HCT116 (cell line): ENCODE measurements around the gene SCAF4. TPM values are rescaled to one million over a fixed set of nuclear protein-coding genes. Genes with fewer than 3 reads are reported as not detected.

Source experiments
- ATAC-seq: fragments of 200-7000 bp; cut with Tn5 transposase; 2 replicates; pipeline ENCODE4 v1.9.1; 2020; ENCODE audit warnings: mild to moderate bottlenecking, moderate library complexity
- BruUV-seq: library from RNA; stranded (reverse); fragments of 400-500 nt; replicated peaks from 2 replicates; lab custom pipeline; 2021; lab: Mats Ljungman, UMichigan
- CTCF ChIA-PET: fragments of 300-600 bp; sonication (Branson Sonifier 250); formaldehyde crosslinking; loops from one replicate; lab custom pipeline; 2021; ENCODE audit warnings: antibody characterized with exemption; lab: Charles Lee
- POLR2A ChIA-PET: fragments of 300-600, 350-600 bp; sonication (Branson Sonifier 250); formaldehyde crosslinking; loops from one replicate; lab custom pipeline; 2021; ENCODE audit warnings: antibody characterized with exemption; lab: Charles Lee
- RAD21 ChIA-PET, 2 experiments: fragments of 300-600 bp; sonication (Branson Sonifier 250); formaldehyde crosslinking; loops; one replicate each; lab custom pipeline; 2023; ENCODE audit warnings: low total read pairs in 2 of 2; ENCODE audit not compliant: uncharacterized antibody in 2 of 2, unreplicated experiment in 2 of 2, low non-redundant PET in 1 of 2; lab: Charles Lee
- DNase-seq: peaks from one replicate; pipeline ENCODE4 v3.0.0-alpha.2; 2010; ENCODE audit warnings: low read depth, low spot score
- H2AFZ ChIP-seq: fragments of 200-600 bp; shearing (Covaris generic), sonication (generic); 2 replicates; pipeline ENCODE4 v1.6.1; 2017; ENCODE audit warnings: low read depth, mixed run types, mixed read lengths, antibody characterized with exemption, low read length; ENCODE audit not compliant: poor library complexity, severe bottlenecking
- H3K27ac ChIP-seq: 2 replicates; pipeline ENCODE4 v1.5.1; 2012; ENCODE audit warnings: low read depth, low read length
- H3K27me3 ChIP-seq: fragments of 200-600 bp; sonication (generic); 2 replicates; pipeline ENCODE4 v1.6.1; 2016; ENCODE audit warnings: mixed run types, low read length, mixed read lengths; ENCODE audit not compliant: insufficient read depth
- H3K36me3 ChIP-seq, 2 experiments: fragments of 200-500 bp in 1 of 2; fragments of 200-600 bp in 1 of 2; sonication (Bioruptor generic) in 1 of 2; sonication (generic) in 1 of 2; 2 replicates each; pipeline versions ENCODE4 v1.5.1 to v1.6.1; 2014 to 2016; ENCODE audit warnings: low read length in 2 of 2, inconsistent platforms in 1 of 2, mixed read lengths in 1 of 2, mixed run types in 1 of 2; ENCODE audit not compliant: insufficient read depth in 2 of 2, control insufficient read depth in 1 of 2
- H3K4me1 ChIP-seq, 2 experiments: fragments of 200-600 bp in 1 of 2; sonication (generic) in 1 of 2; 2 replicates each; pipeline versions ENCODE4 v1.5.1 to v1.6.1; 2012 to 2017; ENCODE audit warnings: low read length in 2 of 2, inconsistent platforms in 1 of 2, mild to moderate bottlenecking in 1 of 2, mixed read lengths in 1 of 2, mixed run types in 1 of 2, moderate library complexity in 1 of 2; ENCODE audit not compliant: insufficient read depth in 2 of 2, control insufficient read depth in 1 of 2
- H3K4me2 ChIP-seq: fragments of 200-600 bp; sonication (generic); 2 replicates; pipeline ENCODE4 v1.6.1; 2017; ENCODE audit warnings: mixed run types, low read length, mixed read lengths
- H3K4me3 ChIP-seq, 2 experiments: fragments of 200-600 bp in 1 of 2; sonication (generic) in 1 of 2; replicated peaks in 1 of 2; 2 replicates each; pipeline ENCODE4 v1.5.1; 2011 to 2016; ENCODE audit warnings: low read length in 2 of 2, control low read depth in 1 of 2, low read depth in 1 of 2, mild to moderate bottlenecking in 1 of 2, mixed read lengths in 1 of 2, mixed run types in 1 of 2
- H3K79me2 ChIP-seq: fragments of 200-600 bp; sonication (generic); 2 replicates; pipeline ENCODE4 v1.6.1; 2017; ENCODE audit warnings: mild to moderate bottlenecking, mixed run types, low read length, moderate library complexity, mixed read lengths; ENCODE audit not compliant: insufficient read depth
- H3K9ac ChIP-seq: fragments of 200-600 bp; sonication (generic); 2 replicates; pipeline ENCODE4 v1.6.1; 2016; ENCODE audit warnings: low read length, mixed read lengths
- H3K9me2 ChIP-seq: fragments of 200-600 bp; sonication (generic), shearing (Covaris generic); 2 replicates; pipeline ENCODE4 v1.6.1; 2017; ENCODE audit warnings: mixed run types, mild to moderate bottlenecking, moderate library complexity; ENCODE audit not compliant: insufficient read depth
- H3K9me3 ChIP-seq, 2 experiments: fragments of 200-500 bp in 1 of 2; fragments of 200-600 bp in 1 of 2; sonication (Bioruptor generic) in 1 of 2; sonication (generic) in 1 of 2; 2 replicates each; pipeline ENCODE4 v1.6.1; 2014 to 2017; ENCODE audit warnings: low read length in 2 of 2, mixed read lengths in 2 of 2, inconsistent platforms in 1 of 2, low read depth in 1 of 2, mild to moderate bottlenecking in 1 of 2, mixed run types in 1 of 2, moderate library complexity in 1 of 2; ENCODE audit not compliant: control insufficient read depth in 1 of 2, insufficient read depth in 1 of 2
- H4K20me1 ChIP-seq: fragments of 200-600 bp; sonication (generic), shearing (Covaris generic); 2 replicates; pipeline ENCODE4 v1.6.1; 2017; ENCODE audit warnings: mixed run types, mild to moderate bottlenecking, moderate library complexity; ENCODE audit not compliant: insufficient read depth
- ATF3 ChIP-seq: IDR thresholded peaks from 2 replicates; pipeline ENCODE4 v1.6.1; 2012
- CBX3 ChIP-seq: IDR thresholded peaks from 2 replicates; pipeline ENCODE4 v1.6.1; 2012; ENCODE audit warnings: low read depth
- CEBPB ChIP-seq: IDR thresholded peaks from 2 replicates; pipeline ENCODE4 v1.6.1; 2012; ENCODE audit warnings: low read depth
- CTCF ChIP-seq, 3 experiments: fragments of 200-600 bp in 1 of 3; sonication (generic) in 1 of 3; IDR thresholded peaks in 2 of 3; conservative IDR thresholded peaks in 1 of 3; 2 replicates each; pipeline ENCODE4 v1.5.1; 2012 to 2017; ENCODE audit warnings: low read depth in 2 of 3, low read length in 2 of 3, antibody characterized with exemption in 1 of 3, borderline replicate concordance in 1 of 3, control low read depth in 1 of 3, mild to moderate bottlenecking in 1 of 3, mixed read lengths in 1 of 3, mixed run types in 1 of 3, moderate library complexity in 1 of 3; ENCODE audit not compliant: insufficient read depth in 1 of 3
- ELF1 ChIP-seq: IDR thresholded peaks from 2 replicates; pipeline ENCODE4 v1.6.1; 2012; ENCODE audit warnings: low read depth, borderline replicate concordance
- EZH2 ChIP-seq: fragments of 200-600 bp; sonication (generic); IDR thresholded peaks from 2 replicates; pipeline ENCODE4 v1.6.1; 2017; ENCODE audit warnings: antibody characterized with exemption, mixed run types
- FOSL1 ChIP-seq: IDR thresholded peaks from 2 replicates; pipeline ENCODE4 v1.6.1; 2012; ENCODE audit warnings: low read depth
- POLR2A ChIP-seq: IDR thresholded peaks from 2 replicates; pipeline ENCODE4 v1.7.0; 2011; ENCODE audit warnings: borderline replicate concordance; ENCODE audit not compliant: insufficient read depth, insufficient read length; ENCODE audit errors: extremely low read depth
- POLR2AphosphoS5 ChIP-seq: IDR thresholded peaks from 2 replicates; pipeline ENCODE4 v1.6.1; 2011; ENCODE audit warnings: mild to moderate bottlenecking, low read depth, low read length, moderate library complexity
- RAD21 ChIP-seq: IDR thresholded peaks from 2 replicates; pipeline ENCODE4 v1.6.1; 2012; ENCODE audit warnings: low read depth, mild to moderate bottlenecking
- SIN3A ChIP-seq: IDR thresholded peaks from 2 replicates; pipeline ENCODE4 v1.6.1; 2012; ENCODE audit warnings: low read depth
- SP1 ChIP-seq: IDR thresholded peaks from 2 replicates; pipeline ENCODE4 v1.6.1; 2012; ENCODE audit warnings: low read depth
- SRF ChIP-seq: IDR thresholded peaks from 2 replicates; pipeline ENCODE4 v1.6.1; 2012; ENCODE audit warnings: low read depth
- TCF7L2 ChIP-seq: IDR thresholded peaks from 2 replicates; pipeline ENCODE4 v1.7.0; 2011; ENCODE audit warnings: borderline replicate concordance, inconsistent platforms; ENCODE audit not compliant: insufficient read depth, insufficient read length; ENCODE audit errors: extremely low read depth
- YY1 ChIP-seq: IDR thresholded peaks from 2 replicates; pipeline ENCODE4 v1.6.1; 2011; ENCODE audit warnings: low read length, low read depth, moderate library complexity, mild to moderate bottlenecking; ENCODE audit not compliant: insufficient replicate concordance; ENCODE audit errors: extremely low read depth
- ZBTB33 ChIP-seq: IDR thresholded peaks from 2 replicates; pipeline ENCODE4 v1.6.1; 2011; ENCODE audit warnings: mild to moderate bottlenecking, low read length, moderate library complexity; ENCODE audit not compliant: insufficient replicate concordance; ENCODE audit errors: extremely low read depth
- ZFX ChIP-seq: fragments of 450-650 bp; IDR thresholded peaks from 2 replicates; pipeline ENCODE4 v1.6.1; 2017
- intact Hi-C: fragments of 100-400 bp; cut with micrococcal nuclease; formaldehyde crosslinking; loops from 2 replicates; pipeline ENCODE4 v1.10.0; 2022
- total RNA-seq: library from RNA; stranded (reverse); gene quantifications from one replicate; pipeline ENCODE4 v1.2.1, GENCODE V29; 2021; ENCODE audit not compliant: unreplicated experiment

SCAF4 gene
- total RNA-seq, 1 experiment from 2014 or later: 31.1 TPM

- Histone ChIP-seq H3K4me1 (no peaks in the 10 kb centered on the region), H3K9ac (no peak overlapping the region), H3K27ac (no peak overlapping the region), H3K79me2 (peaks cover 99% of the 10 kb centered on the region), H3K27me3 (no peaks in the 10 kb centered on the region), H3K4me2 (no peak overlapping the region), H3K9me3 (no peaks in the 10 kb centered on the region), H3K4me3 (no peak overlapping the region), H3K9me2 (no peaks in the 10 kb centered on the region), H4K20me1 (peaks cover 71% of the 10 kb centered on the region; the same call in 1 of the 2 replicates), H2AFZ (no peak overlapping the region), H3K36me3 (no peaks in the 10 kb centered on the region)
- BruUV-seq: no TSS peak
- ATAC-seq (no peak), DNase-seq (no peak)
- TF ChIP-seq FOSL1: no peak
- no peak for TF ChIP-seq POLR2A
- no peak for TF ChIP-seq EZH2
- TF ChIP-seq CBX3: no peak
- TF ChIP-seq POLR2AphosphoS5: no peak
- no peak for TF ChIP-seq ZFX
- TF ChIP-seq SIN3A: no peak
- no peak for TF ChIP-seq RAD21
- TF ChIP-seq ATF3: no peak
- no peak for TF ChIP-seq CEBPB
- no peak for TF ChIP-seq ELF1
- intact Hi-C loops: no loop called here
- POLR2A ChIA-PET: no interaction called here
- RAD21 ChIA-PET: no interaction called here
- CTCF ChIA-PET: no interaction called here
These were observed 11.2 kb downstream of the SCAF4 start for GRCh38 chr21:31720739-31721138.

- Histone ChIP-seq H3K9me3 (no peaks in the 10 kb centered on the region), H3K4me1 (no peaks in the 10 kb centered on the region), H3K9ac (no peak overlapping the region), H3K27ac (no peak overlapping the region), H3K4me2 (no peak overlapping the region), H4K20me1 (peaks cover 72% of the 10 kb centered on the region; the same call in 1 of the 2 replicates), H3K4me3 (no peak overlapping the region), H2AFZ (no peak overlapping the region), H3K9me2 (no peaks in the 10 kb centered on the region), H3K27me3 (no peaks in the 10 kb centered on the region), H3K36me3 (no peaks in the 10 kb centered on the region), H3K79me2 (peaks cover 99% of the 10 kb centered on the region)
- CTCF ChIA-PET: no interaction called here
- ATAC-seq (no peak), DNase-seq (no peak)
- RAD21 ChIA-PET: no interaction called here
- no TSS peak for BruUV-seq
- POLR2A ChIA-PET: no interaction called here
- intact Hi-C loops: no loop called here
- TF ChIP-seq POLR2A: no peak
- no peak for TF ChIP-seq ZBTB33
- TF ChIP-seq CEBPB: no peak
- no peak for TF ChIP-seq ATF3
- no peak for TF ChIP-seq SRF
- no peak for TF ChIP-seq CTCF (IDR thresholded peaks at IDR 0.05 in 2 of 3, conservative IDR thresholded peaks at IDR 0.05 in 1 of 3; ENCODE audit: borderline replicate concordance in 1 of 3, insufficient read depth in 1 of 3, low read depth in 2 of 3, low read length in 2 of 3)
- no peak for TF ChIP-seq ZFX
- no peak for TF ChIP-seq YY1
- TF ChIP-seq SIN3A: no peak
- no peak for TF ChIP-seq FOSL1
- no peak for TF ChIP-seq SP1
- TF ChIP-seq TCF7L2: no peak
- TF ChIP-seq POLR2AphosphoS5: no peak
These were observed 11.6 kb downstream of the SCAF4 start for GRCh38 chr21:31720330-31720729.
